GM12872 (cell line): Measurements from ENCODE around the gene ASH1L.

Experiments
- TF ChIP-seq, protein P1 (sequence below): IDR thresholded peaks from 3 replicates; pipeline ENCODE4 v1.5.1; 2011; ENCODE audit warnings: low read depth, mild to moderate bottlenecking, low read length, moderate library complexity; ENCODE audit not compliant: insufficient read depth

Gene ASH1L

DNA sequence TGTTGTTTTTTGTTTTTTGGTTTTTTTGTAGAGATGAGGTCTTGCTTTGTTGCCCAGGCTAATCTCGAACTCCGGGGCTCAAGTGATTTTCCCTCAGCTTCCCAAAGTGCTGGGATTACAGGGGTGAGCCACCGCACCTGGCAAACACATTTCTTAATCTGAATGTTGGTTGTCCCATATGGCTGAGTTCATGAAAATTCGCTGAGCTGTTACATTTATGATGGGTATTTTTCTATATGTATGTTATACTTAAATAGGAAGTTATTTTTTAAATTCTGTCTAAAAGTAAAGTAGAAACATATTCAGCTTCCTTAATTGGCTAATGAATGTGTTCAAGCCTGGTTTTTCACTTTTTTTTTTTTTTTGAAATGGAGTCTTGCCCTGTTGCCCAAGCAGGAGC is 75.1 kb downstream of the ASH1L start:
- TF ChIP-seq, protein P1, sequence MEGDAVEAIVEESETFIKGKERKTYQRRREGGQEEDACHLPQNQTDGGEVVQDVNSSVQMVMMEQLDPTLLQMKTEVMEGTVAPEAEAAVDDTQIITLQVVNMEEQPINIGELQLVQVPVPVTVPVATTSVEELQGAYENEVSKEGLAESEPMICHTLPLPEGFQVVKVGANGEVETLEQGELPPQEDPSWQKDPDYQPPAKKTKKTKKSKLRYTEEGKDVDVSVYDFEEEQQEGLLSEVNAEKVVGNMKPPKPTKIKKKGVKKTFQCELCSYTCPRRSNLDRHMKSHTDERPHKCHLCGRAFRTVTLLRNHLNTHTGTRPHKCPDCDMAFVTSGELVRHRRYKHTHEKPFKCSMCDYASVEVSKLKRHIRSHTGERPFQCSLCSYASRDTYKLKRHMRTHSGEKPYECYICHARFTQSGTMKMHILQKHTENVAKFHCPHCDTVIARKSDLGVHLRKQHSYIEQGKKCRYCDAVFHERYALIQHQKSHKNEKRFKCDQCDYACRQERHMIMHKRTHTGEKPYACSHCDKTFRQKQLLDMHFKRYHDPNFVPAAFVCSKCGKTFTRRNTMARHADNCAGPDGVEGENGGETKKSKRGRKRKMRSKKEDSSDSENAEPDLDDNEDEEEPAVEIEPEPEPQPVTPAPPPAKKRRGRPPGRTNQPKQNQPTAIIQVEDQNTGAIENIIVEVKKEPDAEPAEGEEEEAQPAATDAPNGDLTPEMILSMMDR = no peak

DNA sequence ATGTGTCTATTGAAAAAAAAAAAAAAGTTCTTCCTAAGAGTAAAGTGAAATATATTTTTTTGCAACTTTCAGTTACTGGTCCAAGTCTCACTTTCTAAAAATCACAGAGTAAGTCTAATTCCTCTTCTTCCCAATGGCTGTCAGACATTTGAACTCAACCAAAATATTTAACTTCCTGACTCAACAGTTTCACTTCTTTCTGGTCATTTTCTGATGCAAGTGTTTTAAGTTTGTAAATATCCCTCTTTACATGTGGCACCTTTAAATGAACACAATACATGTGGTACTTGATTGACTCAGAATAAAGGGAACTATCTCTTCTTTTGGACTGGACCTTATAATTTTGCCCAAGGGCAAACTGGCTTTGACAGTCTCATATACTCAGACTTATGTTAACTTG is 76.7 kb downstream of the ASH1L start:
- TF ChIP-seq, protein P1 = no peak

DNA sequence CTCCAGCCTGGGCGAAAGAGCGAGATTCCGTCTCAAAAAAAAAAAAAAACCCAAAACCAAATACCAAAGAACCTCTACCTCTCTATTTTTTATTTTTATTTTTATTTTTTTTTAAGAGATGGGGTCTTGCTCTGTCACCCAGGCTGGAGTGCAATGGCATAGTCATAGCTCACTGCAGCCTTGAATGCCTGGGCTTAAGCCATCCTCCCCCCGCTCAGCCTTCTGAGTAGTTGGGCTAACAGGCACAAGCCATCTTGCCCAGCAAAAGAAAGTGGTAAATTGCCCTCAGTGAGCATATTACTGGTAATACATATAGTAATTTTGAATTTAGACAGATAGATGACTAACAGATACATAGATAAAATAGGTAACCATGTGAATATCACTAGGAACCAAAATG is 77.4 kb downstream of the ASH1L start:
- TF ChIP-seq, protein P1 = no peak

DNA sequence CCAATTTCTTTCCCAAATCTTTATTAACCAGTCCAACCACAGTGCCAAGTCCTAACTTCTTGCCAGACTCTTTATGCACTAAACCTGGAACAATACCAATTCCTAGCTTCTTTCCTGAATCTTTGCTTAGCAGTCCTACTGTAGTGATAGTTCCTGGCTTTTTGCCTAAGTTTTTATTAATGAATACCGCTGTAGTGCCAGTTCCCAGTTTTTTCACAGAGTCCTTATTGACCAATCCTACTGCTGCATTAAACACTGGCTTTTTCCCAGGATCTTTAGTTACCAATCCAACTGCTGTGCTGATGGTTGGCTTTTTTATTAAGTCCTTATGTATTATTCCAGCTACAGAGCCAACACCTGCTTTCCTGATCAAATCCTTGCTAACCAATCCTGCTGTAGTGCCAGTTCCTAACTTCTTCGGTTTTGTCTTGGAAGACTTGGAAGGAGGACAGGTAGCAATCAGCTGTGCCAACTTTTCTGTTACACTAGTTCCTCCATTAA is 80.8 kb downstream of the ASH1L start:
- TF ChIP-seq, protein P1 = no peak

DNA sequence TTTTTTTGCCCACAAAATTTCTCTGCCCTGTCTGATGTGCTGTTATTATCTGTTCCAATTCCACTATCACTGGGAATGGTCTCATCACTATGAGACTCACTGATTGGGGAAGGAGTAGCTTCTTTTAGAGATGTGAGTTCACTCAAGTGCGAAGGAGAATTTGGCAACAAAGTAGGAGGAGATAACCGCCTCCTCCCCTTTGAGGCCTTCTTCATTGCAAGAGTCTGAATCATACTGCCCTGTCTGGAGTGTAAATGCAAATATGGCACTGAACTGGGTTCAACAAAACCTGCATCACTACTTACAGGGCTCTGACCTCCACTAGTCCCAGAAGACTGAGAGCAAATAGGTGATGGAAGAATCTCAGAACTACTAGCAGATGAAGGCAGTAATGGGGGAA is 83.4 kb downstream of the ASH1L start:
- TF ChIP-seq, protein P1 = no peak

DNA sequence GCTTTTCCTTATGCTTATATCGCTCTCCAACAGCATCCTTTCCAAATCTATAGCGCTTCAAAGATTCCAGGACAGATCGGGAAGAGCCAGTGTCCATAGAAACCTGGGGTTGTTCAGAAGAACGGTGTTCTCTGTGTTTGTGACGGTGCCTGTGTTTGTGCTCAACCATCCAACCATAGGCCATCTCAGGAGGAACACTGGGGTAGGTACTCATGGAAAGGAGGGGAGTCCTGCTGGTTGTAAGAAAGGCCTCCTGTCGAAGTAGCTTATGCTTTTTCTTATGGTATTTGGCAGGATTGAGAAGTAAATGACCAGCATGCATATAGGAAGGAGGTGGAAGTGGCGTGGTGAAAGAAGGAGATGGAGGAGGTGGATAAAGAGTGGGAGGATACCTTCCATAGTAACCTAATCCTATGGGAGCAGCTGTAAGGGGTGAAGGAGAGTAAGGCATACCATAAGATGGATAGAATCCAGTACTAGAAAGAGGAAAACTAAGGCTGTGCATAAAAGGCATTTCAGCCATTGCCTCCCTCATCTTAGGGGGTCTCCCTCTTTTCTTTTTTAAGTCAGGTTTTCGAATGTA is 84.2 kb downstream of the ASH1L start:
- TF ChIP-seq, protein P1 = no peak

DNA sequence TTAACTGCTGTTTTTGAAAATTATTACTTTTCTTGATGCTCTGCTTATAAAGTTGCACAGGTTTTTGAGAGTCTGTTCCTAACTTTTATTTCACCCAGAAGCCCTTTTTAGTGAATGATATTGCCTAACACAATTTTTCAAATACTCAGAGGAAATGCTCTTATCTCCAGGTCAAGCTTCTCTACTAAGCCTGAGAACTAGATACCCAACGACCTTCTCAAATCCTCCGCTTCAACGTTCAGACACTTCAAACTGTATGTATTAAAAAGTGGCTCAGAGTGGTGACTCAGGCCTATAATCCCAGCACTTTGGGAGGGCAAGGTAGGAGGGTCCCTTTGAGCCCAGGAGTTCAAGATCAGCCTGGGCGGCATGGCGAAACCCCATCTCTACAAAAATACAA is 88.5 kb downstream of the ASH1L start:
- TF ChIP-seq, protein P1 = no peak
